ENCODE measurements around the gene SMC3. TPM values are rescaled to one million over a fixed set of nuclear protein-coding genes. Genes with fewer than 3 reads are reported as not detected.

The SMC3 gene
- total and polyA plus RNA-seq, 2 of the 13 experiments (the other 11 are each of a cell fraction or from before 2014, with no cell fraction given), result 11.7 to 48.0 TPM

DNA sequence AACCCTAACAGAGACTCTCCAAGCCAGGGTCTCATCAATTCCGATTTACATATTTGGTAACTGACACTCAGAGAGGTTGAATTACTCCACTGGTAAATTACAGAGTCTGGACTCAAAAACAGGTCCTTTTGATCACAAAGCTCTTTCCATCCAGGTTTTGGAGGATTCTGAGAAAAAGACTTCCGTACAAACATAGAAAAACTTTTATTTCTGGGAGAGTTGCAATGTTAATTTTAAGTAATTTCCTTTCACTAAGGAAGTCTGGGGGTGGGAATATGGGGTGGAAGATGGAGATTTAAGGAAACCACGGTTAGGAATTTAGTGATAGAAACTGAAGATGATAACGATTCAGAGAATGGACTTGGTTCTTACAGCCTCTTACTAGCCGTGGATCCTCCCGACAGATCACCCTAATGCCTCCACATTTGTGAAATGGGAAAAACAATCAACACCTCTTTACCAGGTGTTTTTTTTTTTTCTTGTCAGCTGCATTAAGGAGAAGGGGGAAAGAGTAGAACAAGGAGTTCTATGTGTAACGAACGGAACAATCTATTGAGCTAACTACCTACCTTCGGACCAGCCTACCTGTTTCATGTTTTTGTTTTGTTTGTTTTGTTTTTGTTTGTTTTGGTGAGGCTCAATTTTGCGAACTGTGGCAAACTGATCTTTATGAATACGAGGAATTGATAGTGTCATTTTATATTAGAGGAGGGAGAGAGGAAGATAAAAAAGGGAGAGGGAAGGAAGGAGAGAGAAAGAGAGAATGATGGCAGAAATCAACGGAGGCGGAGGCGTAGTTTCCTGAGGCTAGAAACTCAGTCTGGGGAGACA lies 74.9 kb downstream of the SMC3 start:
- Histone ChIP-seq H3K4me3 (replicated peaks in 1 of 3; ENCODE audit: insufficient read depth in 1 of 3, low read depth in 2 of 3, low read length in 3 of 3) (no peak overlapping the region), H2AFZ (ENCODE audit: low read length) (no peak overlapping the region), H3K27ac (ENCODE audit: extremely low read length, insufficient read depth, low read length) (no peak overlapping the region), H3K4me2 (ENCODE audit: low read depth, low read length) (no peak overlapping the region), H3K79me2 (ENCODE audit: insufficient read depth, low read length) (no peaks in the 10 kb centered on the region), H3K36me3 (replicated peaks in 1 of 2; ENCODE audit: control insufficient read depth in 1 of 2, insufficient read depth in 2 of 2, low read length in 2 of 2) (no peaks in the 10 kb centered on the region), H4K20me1 (ENCODE audit: insufficient read depth, low read length) (no peaks in the 10 kb centered on the region), H3K4me1 (ENCODE audit: insufficient read depth, low read length) (peaks cover 15% of the 10 kb centered on the region), H3K9ac (ENCODE audit: insufficient read depth, low read depth, low read length) (no peak overlapping the region), H3K9me3 (ENCODE audit: low read length) (no peaks in the 10 kb centered on the region), H3K27me3 (ENCODE audit: control insufficient read depth in 1 of 2, insufficient read depth in 2 of 2, low read length in 2 of 2) (peaks cover 3 to 48% of the 10 kb centered on the region in 2 experiments)
- TF ChIP-seq, protein P1, sequence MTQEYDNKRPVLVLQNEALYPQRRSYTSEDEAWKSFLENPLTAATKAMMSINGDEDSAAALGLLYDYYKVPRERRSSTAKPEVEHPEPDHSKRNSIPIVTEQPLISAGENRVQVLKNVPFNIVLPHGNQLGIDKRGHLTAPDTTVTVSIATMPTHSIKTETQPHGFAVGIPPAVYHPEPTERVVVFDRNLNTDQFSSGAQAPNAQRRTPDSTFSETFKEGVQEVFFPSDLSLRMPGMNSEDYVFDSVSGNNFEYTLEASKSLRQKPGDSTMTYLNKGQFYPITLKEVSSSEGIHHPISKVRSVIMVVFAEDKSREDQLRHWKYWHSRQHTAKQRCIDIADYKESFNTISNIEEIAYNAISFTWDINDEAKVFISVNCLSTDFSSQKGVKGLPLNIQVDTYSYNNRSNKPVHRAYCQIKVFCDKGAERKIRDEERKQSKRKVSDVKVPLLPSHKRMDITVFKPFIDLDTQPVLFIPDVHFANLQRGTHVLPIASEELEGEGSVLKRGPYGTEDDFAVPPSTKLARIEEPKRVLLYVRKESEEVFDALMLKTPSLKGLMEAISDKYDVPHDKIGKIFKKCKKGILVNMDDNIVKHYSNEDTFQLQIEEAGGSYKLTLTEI (CRISPR knock-in tag; conservative IDR thresholded peaks at IDR 0.05), result no peak
- no peak for TF ChIP-seq FOXJ3 (CRISPR knock-in tag; IDR thresholded peaks at IDR 0.05; ENCODE audit: borderline replicate concordance)
- TF ChIP-seq, protein P2, sequence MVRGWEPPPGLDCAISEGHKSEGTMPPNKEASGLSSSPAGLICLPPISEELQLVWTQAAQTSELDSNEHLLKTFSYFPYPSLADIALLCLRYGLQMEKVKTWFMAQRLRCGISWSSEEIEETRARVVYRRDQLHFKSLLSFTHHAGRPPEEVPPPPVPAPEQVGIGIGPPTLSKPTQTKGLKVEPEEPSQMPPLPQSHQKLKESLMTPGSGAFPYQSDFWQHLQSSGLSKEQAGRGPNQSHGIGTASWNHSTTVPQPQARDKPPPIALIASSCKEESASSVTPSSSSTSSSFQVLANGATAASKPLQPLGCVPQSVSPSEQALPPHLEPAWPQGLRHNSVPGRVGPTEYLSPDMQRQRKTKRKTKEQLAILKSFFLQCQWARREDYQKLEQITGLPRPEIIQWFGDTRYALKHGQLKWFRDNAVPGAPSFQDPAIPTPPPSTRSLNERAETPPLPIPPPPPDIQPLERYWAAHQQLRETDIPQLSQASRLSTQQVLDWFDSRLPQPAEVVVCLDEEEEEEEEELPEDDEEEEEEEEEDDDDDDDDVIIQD (CRISPR knock-in tag; IDR thresholded peaks at IDR 0.05; ENCODE audit: low read depth), result no peak
- TF ChIP-seq JUN (CRISPR knock-in tag; IDR thresholded peaks at IDR 0.05), result no peak
- TF ChIP-seq, protein P3, sequence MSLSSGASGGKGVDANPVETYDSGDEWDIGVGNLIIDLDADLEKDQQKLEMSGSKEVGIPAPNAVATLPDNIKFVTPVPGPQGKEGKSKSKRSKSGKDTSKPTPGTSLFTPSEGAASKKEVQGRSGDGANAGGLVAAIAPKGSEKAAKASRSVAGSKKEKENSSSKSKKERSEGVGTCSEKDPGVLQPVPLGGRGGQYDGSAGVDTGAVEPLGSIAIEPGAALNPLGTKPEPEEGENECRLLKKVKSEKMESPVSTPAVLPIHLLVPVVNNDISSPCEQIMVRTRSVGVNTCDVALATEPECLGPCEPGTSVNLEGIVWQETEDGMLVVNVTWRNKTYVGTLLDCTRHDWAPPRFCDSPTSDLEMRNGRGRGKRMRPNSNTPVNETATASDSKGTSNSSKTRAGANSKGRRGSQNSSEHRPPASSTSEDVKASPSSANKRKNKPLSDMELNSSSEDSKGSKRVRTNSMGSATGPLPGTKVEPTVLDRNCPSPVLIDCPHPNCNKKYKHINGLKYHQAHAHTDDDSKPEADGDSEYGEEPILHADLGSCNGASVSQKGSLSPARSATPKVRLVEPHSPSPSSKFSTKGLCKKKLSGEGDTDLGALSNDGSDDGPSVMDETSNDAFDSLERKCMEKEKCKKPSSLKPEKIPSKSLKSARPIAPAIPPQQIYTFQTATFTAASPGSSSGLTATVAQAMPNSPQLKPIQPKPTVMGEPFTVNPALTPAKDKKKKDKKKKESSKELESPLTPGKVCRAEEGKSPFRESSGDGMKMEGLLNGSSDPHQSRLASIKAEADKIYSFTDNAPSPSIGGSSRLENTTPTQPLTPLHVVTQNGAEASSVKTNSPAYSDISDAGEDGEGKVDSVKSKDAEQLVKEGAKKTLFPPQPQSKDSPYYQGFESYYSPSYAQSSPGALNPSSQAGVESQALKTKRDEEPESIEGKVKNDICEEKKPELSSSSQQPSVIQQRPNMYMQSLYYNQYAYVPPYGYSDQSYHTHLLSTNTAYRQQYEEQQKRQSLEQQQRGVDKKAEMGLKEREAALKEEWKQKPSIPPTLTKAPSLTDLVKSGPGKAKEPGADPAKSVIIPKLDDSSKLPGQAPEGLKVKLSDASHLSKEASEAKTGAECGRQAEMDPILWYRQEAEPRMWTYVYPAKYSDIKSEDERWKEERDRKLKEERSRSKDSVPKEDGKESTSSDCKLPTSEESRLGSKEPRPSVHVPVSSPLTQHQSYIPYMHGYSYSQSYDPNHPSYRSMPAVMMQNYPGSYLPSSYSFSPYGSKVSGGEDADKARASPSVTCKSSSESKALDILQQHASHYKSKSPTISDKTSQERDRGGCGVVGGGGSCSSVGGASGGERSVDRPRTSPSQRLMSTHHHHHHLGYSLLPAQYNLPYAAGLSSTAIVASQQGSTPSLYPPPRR (CRISPR knock-in tag; IDR thresholded peaks at IDR 0.05; ENCODE audit: borderline replicate concordance), result no peak
- TF ChIP-seq MIXL1 (CRISPR knock-in tag; IDR thresholded peaks at IDR 0.05), result no peak
- TF ChIP-seq XBP1 (CRISPR knock-in tag; IDR thresholded peaks at IDR 0.05), result no peak
- no peak for DNase-seq (ENCODE audit: low spot score)
- ChIA-PET CTCF (ENCODE audit: low intra/inter-chr PET ratio, low total read pairs) (no interaction called here), POLR2A (no interaction called here)
- intact Hi-C loops (cut with micrococcal nuclease; ENCODE audit: unreplicated experiment) (no loop called here), in situ Hi-C loops (cut with HindIII; ENCODE audit: extremely low pct_ligation_motif_present, low pct_unique_long_range_greater_than_20kb) (no loop called here)
- ATAC-seq, result no peak
- no peak for FAIRE-seq
- BruUV-seq (replicated peaks), result no TSS peak
- 30% methylated on average over 14 of the region's 14 CpGs for WGBS (ENCODE audit: low lambda C conversion rate)
